ENCODE measurements around the gene COX19. TPM values are rescaled to one million over a fixed set of nuclear protein-coding genes. Genes with fewer than 3 reads are reported as not detected.

Gene COX19, protein sequence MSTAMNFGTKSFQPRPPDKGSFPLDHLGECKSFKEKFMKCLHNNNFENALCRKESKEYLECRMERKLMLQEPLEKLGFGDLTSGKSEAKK
- total RNA-seq: 10 to 100 TPM; 14.9 to 20.9 (median 15.8) TPM
- long read RNA-seq, donor 1, transcript COX19-201 (3 exons, 3,666 nt): major isoform, 12 of 33 reads
- long read RNA-seq, donor 1, partial matches to known transcripts: 12 of 33 reads
- long read RNA-seq, donor 1, other reads (novel, unspliced or antisense): 8 of 33 reads
- long read RNA-seq, donor 2, transcript COX19-201 (3 exons, 3,666 nt): major isoform, 8 of 20 reads
- long read RNA-seq, donor 2, partial matches to known transcripts: 11 of 20 reads
- long read RNA-seq, donor 2, other reads (novel, unspliced or antisense): 1 of 20 reads

DNA sequence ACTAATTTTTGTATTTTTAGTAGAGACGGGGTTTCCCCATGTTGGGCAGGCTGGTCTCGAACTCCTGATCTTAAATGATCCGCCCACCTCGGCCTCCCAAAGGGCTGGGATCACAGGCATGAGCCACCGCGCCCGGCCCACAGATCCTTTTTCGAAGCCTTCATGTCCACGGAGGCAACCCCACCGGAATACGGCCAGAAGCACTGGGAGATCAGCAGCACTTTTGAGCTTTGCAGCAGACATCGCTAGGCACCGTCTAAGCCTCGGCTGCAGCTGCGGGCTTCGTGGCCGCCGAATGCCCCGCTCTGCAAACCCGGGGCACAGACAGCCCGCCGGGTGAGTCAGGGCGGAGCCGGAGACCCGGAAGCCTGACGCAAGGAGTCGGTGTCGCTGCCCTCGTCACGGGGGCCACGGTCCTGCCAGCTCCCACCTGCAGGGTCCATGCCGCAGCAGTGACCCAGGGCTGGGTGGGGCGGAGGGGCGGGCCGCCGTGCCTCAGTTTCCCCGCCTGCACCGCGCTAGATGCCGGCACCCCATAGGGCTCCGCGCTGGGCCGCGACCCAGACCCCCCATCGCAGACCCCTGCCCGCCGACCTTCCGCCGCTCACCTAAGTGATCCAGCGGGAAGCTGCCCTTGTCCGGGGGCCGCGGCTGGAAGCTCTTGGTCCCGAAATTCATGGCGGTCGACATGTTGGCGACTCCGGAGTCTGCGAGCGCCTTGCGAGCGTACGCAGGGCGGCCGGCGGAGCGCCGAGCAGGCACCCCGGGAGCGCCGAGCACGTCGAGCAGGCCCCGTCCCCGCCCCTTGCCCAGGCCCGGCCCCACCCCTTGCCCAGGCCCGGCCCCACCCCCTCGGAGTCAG is at the start of gene COX19:
Gene COX19, minus strand, starts transcription at position 730 of the 862 bp plus-strand sequence. Its CDS starts 40 bp downstream, at position 690.
- no peaks in the 10 kb centered on the region for H3K36me3 ChIP-seq (ENCODE audit: low read depth)
- H3K9me3 ChIP-seq: no peaks in the 10 kb centered on the region
- H3K4me3 ChIP-seq: peak within 1 kb of the TSS; percentile 98
- peak; percentile 88 for ATAC-seq
- TF ChIP-seq, protein P1, sequence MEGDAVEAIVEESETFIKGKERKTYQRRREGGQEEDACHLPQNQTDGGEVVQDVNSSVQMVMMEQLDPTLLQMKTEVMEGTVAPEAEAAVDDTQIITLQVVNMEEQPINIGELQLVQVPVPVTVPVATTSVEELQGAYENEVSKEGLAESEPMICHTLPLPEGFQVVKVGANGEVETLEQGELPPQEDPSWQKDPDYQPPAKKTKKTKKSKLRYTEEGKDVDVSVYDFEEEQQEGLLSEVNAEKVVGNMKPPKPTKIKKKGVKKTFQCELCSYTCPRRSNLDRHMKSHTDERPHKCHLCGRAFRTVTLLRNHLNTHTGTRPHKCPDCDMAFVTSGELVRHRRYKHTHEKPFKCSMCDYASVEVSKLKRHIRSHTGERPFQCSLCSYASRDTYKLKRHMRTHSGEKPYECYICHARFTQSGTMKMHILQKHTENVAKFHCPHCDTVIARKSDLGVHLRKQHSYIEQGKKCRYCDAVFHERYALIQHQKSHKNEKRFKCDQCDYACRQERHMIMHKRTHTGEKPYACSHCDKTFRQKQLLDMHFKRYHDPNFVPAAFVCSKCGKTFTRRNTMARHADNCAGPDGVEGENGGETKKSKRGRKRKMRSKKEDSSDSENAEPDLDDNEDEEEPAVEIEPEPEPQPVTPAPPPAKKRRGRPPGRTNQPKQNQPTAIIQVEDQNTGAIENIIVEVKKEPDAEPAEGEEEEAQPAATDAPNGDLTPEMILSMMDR (IDR thresholded peaks at IDR 0.05): no peak
- DNase-seq: peak; percentile 91 to 97 (median 95)
- H3K4me1 ChIP-seq (ENCODE audit: low read depth): peaks cover 32% of the 10 kb centered on the region
- intact Hi-C loops (cut with DNase I, micrococcal nuclease): no loop called here

DNA sequence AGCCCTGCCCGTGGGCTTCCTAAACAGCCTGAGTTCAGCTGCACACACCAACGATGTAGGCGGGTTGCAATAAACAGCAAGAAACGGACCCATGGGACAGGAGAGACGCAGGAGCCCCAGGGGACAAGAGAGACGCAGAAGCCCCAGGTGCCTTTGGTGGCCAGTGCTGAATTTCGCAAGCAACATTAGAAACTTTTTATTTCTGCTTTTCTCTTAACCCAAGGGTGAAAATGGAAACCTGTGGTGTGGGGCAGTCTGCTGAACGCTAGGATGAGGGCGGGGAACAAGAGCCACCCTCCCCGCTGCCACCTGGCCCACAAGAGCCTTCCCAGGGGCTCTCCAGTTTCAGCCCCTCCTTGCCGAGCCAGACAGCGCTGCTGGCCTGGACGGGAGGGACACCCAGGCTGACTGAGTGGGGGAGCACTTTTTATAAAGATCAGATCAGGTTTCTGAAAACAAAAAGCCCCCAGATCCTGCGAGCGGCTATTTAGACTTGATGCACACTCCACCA is 49.0 kb upstream of the COX19 start:
- TF ChIP-seq, protein P1 (IDR thresholded peaks at IDR 0.05): no peak
- H3K4me1 ChIP-seq (ENCODE audit: low read depth): peaks cover 16% of the 10 kb centered on the region
- DNase-seq: peak in 2 of 3 donors; percentile 41 to 60

DNA sequence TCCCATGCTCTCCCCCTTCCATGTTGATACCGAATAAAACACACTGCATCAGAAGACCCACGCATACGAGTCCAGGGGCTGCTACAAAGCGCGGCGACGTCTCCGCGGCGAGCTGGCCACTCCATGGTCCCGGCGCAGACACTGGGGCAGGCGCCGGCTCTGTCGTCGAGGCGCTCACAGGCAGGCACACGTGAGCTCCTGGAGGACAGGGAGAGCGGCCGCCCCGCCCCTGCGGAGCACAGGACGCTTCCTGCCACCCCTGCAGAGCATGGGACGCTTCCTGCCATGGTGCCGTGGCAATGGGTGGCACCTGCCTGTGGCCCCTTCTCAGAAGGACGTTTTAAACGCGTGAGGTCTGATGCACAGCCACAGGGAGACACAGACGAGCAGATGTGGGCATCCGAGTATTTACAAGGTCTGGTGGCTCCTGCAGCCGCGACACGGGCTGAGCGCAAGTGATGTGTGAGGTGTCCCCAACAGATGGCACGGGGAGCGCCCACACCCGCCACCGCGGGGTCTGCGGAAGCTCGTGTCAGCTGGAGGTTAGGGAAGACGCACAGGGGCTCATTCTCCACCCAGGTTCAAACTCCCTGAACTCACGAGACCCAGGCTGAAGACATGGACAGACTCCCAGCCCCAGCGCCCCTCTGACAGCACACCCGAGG is 47.6 kb upstream of the COX19 start:
- Histone ChIP-seq H3K4me3 (no peak overlapping the region), H3K9me3 (no peaks in the 10 kb centered on the region), H3K4me1 (ENCODE audit: low read depth) (peaks cover 10% of the 10 kb centered on the region), H3K36me3 (ENCODE audit: low read depth) (no peaks in the 10 kb centered on the region)
- peak in 2 of 3 donors; percentile 39 to 67 for DNase-seq
- intact Hi-C loops (cut with DNase I, micrococcal nuclease): no loop called here
- peak; percentile 12 for ATAC-seq
- TF ChIP-seq, protein P1 (IDR thresholded peaks at IDR 0.05): no peak

More for the DNA sequence above, 49.0 kb upstream of the COX19 start:
- Histone ChIP-seq H3K4me3 (no peak overlapping the region), H3K9me3 (no peaks in the 10 kb centered on the region), H3K36me3 (ENCODE audit: low read depth) (no peaks in the 10 kb centered on the region)
- no peak for ATAC-seq
- intact Hi-C loops (cut with DNase I, micrococcal nuclease): no loop called here

DNA sequence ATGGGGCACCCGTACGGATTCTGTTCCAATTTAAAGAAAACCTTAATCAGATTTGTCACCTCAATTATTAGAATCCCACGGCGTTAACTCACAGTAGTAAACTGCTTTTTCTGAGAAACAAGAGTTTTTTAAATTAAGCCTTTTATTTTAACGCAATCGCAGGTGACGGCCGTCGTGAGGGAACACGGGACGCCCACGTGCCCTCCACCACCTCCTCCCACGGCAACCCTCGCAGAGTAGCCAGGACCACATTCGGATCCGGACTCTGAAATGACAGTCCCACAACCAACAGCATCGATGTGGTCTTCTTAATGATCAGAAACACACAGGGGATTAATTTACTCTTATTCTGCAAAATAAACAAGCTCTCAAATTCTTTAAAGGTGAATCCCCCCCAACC is 47.0 kb upstream of the COX19 start:
- no peak for ATAC-seq
- Histone ChIP-seq H3K9me3 (no peaks in the 10 kb centered on the region), H3K4me3 (no peak overlapping the region), H3K36me3 (ENCODE audit: low read depth) (no peaks in the 10 kb centered on the region), H3K4me1 (ENCODE audit: low read depth) (peaks cover 7% of the 10 kb centered on the region)
- intact Hi-C loops (cut with DNase I, micrococcal nuclease): no loop called here
- TF ChIP-seq, protein P1 (IDR thresholded peaks at IDR 0.05): no peak
- peak in 1 of 3 donors; percentile 27 for DNase-seq

DNA sequence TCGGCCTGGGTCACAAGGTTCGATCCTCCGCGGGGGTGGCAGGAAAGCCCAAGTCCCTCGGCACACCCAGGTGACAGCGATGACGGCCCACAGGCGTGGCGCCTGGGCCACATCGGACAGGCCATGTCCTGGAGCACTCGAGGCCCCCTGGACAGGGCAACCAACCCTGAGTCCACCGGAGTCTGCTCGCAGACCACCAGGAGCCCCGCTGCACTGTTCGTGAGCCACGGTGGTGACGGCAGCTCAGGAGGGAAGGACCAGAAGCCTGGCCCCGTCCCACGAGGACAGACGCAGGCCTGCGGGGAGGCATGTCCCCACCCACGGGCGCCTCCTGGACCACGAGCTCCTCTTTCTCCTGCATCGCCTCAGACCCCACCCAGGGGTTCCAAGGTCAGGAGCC is 46.6 kb upstream of the COX19 start:
- peaks cover 3% of the 10 kb centered on the region for H3K4me1 ChIP-seq (ENCODE audit: low read depth)
- H3K4me3 ChIP-seq: no peak overlapping the region
- H3K9me3 ChIP-seq: no peaks in the 10 kb centered on the region
- DNase-seq (peak in 2 of 3 donors; percentile 18 to 52), ATAC-seq (no peak)
- TF ChIP-seq, protein P1 (IDR thresholded peaks at IDR 0.05): no peak
- intact Hi-C loops (cut with DNase I, micrococcal nuclease): no loop called here
- H3K36me3 ChIP-seq (ENCODE audit: low read depth): no peaks in the 10 kb centered on the region

All from mucosa of descending colon (tissue), 3 donors.